Body of pancreas (tissue), 4 donors: ENCODE data around the gene PIAS3. TPM values are rescaled to one million over a fixed set of nuclear protein-coding genes. Genes with fewer than 3 reads are reported as not detected.
A peak's percentile ranks its signal among the peaks of the same experiment; 100 is the strongest.

ENCODE experiments used
- ATAC-seq: fragments of 150-250 bp; one replicate; pipeline ENCODE4 v1.9.1; 2016
- DNase-seq, 4 donors: peaks; one replicate each; pipeline ENCODE4 v3.0.0-alpha.2; 2019
- H3K27ac ChIP-seq, 4 donors: fragments of 200-600 bp; sonication (generic); 1 replicate in 3 of 4; 2 replicates in 1 of 4; pipeline versions ENCODE4 v1.5.1 to v1.6.1; 2016 to 2019; ENCODE audit warnings: mild to moderate bottlenecking in 1 of 4, mixed read lengths in 1 of 4, moderate library complexity in 1 of 4
- H3K27me3 ChIP-seq, 2 donors: fragments of 200-600 bp; sonication (generic); one replicate each; pipeline ENCODE4 v1.6.0; 2016; ENCODE audit warnings: mild to moderate bottlenecking in 1 of 2
- H3K36me3 ChIP-seq, 2 donors: fragments of 200-600 bp; sonication (generic); replicated peaks in 1 of 2; 2 replicates each; pipeline ENCODE4 v1.5.1; 2016; ENCODE audit warnings: low read depth in 2 of 2; ENCODE audit not compliant: insufficient read depth in 1 of 2
- H3K4me1 ChIP-seq: fragments of 200-600 bp; sonication (generic); one replicate; pipeline ENCODE4 v1.6.0; 2016
- H3K4me3 ChIP-seq, 2 donors: fragments of 200-600 bp; sonication (generic); 1 replicate in 1 of 2; 2 replicates in 1 of 2; pipeline ENCODE4 v1.5.1; 2016 to 2019
- H3K9me3 ChIP-seq, 3 donors: fragments of 200-600 bp; sonication (generic); 1 replicate in 2 of 3; 2 replicates in 1 of 3; pipeline ENCODE4 v1.5.1; 2016
- POLR2A ChIP-seq, 3 donors: fragments of 450-650 bp; IDR thresholded peaks; one replicate each; pipeline ENCODE4 v1.6.1; 2016; ENCODE audit warnings: antibody characterized with exemption in 3 of 3, mild to moderate bottlenecking in 2 of 3
- WGBS, 2 donors: methylation state at CpG; one replicate each; pipeline ENCODE4 v1.1.5; 2017; 5-methylcytosine and 5-hydroxymethylcytosine counted together
- intact Hi-C: fragments of 100-400 bp; cut with DNase I; formaldehyde crosslinking; loops from one replicate; pipeline ENCODE4 v1.15.1; 2023
- total RNA-seq, 2 donors: library from RNA; depleted of rRNA; stranded (reverse); fragments of >200 nt; gene quantifications; one replicate each; pipeline ENCODE4 v1.1.0, GENCODE V29; 2016
- TF ChIP-seq, protein P1 (sequence below), 7 experiments: fragments of 450-650 bp in 4 of 7; fragments of 200-600 bp in 3 of 7; sonication (generic) in 3 of 7; IDR thresholded peaks; one replicate each; pipeline ENCODE4 v1.5.1; 2016 to 2019; ENCODE audit warnings: antibody characterized with exemption in 7 of 7

Gene PIAS3
- total RNA-seq, 2 donors from 2014 or later: 14.2 to 17.6 TPM

DNA sequence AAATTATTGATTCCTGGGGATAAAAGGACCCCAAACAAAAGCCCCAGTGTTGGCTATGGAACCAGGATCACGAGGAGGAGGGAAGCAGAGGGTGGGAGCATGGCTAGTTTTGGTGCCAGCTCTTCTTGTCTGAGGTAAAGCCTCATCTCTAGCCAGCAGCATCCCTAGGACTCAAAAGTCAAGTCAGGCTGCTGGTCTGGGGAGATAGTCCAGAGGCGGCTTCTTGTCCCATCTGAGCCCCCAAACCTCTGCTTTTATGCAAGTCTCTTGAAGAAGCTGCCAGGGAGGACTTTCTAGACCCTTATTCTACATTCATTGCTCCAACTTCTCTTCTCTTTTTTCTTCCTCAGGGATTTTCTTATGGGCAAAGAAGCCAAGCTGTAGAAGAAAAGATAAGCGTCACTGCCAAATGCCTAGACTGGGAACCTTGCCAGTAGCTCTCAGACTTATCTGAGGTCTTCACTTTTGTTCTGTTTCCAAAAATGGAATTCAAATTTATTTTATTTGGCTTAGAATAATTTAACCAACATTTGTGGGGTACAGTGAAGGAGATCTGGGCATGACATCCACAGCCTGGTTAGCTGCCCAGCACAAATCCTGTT, 33.7 kb upstream of the PIAS3 start:
- Histone ChIP-seq H3K4me3 (no peak overlapping the region), H3K36me3 (no peaks in the 10 kb centered on the region), H3K27ac (peak overlapping the region; percentile 86 to 95 (median 92)), H3K4me1 (peaks cover 25% of the 10 kb centered on the region), H3K27me3 (no peaks in the 10 kb centered on the region), H3K9me3 (no peaks in the 10 kb centered on the region)
- 29 to 30% methylated on average over 3 of the region's 3 CpGs for WGBS, 2 donors
- TF ChIP-seq, protein P1, sequence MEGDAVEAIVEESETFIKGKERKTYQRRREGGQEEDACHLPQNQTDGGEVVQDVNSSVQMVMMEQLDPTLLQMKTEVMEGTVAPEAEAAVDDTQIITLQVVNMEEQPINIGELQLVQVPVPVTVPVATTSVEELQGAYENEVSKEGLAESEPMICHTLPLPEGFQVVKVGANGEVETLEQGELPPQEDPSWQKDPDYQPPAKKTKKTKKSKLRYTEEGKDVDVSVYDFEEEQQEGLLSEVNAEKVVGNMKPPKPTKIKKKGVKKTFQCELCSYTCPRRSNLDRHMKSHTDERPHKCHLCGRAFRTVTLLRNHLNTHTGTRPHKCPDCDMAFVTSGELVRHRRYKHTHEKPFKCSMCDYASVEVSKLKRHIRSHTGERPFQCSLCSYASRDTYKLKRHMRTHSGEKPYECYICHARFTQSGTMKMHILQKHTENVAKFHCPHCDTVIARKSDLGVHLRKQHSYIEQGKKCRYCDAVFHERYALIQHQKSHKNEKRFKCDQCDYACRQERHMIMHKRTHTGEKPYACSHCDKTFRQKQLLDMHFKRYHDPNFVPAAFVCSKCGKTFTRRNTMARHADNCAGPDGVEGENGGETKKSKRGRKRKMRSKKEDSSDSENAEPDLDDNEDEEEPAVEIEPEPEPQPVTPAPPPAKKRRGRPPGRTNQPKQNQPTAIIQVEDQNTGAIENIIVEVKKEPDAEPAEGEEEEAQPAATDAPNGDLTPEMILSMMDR (IDR thresholded peaks at IDR 0.05): no peak
- no peak for TF ChIP-seq POLR2A (IDR thresholded peaks at IDR 0.05)
- DNase-seq (peak; percentile 50 to 75 (median 68)), ATAC-seq (no peak)
- intact Hi-C loops: no loop called here

- peak; percentile 97 to 99 (median 98) for DNase-seq
- ATAC-seq: peak; percentile 96
- intact Hi-C loops: no loop called here
- peak overlapping the region; percentile 86 to 95 (median 92) for H3K27ac ChIP-seq
- no peaks in the 10 kb centered on the region for H3K27me3 ChIP-seq
- H3K36me3 ChIP-seq: no peaks in the 10 kb centered on the region
- no peak overlapping the region for H3K4me3 ChIP-seq
- H3K9me3 ChIP-seq: no peaks in the 10 kb centered on the region
- peaks cover 30% of the 10 kb centered on the region for H3K4me1 ChIP-seq
- WGBS, 2 donors: 0 to 4% methylated on average over 6 of the region's 6 CpGs
- TF ChIP-seq, protein P1 (IDR thresholded peaks at IDR 0.05): peak; percentile 86 to 99 (median 99)
- TF ChIP-seq POLR2A (IDR thresholded peaks at IDR 0.05): peak in 2 of 3 donors; percentile 48 to 53
These were observed 33.0 kb upstream of the PIAS3 start for GRCh38 chr1:145891587-145892485.

GRCh38 chr1:145891143-145891542, 32.3 kb upstream of the PIAS3 start:
- intact Hi-C loops: no loop called here
- 0 to 15% methylated on average over 1 of the region's 1 CpG for WGBS, 2 donors
- no peaks in the 10 kb centered on the region for H3K27me3 ChIP-seq
- ATAC-seq (no peak), DNase-seq (peak in 2 of 4 donors; percentile 19 to 53)
- peaks cover 37% of the 10 kb centered on the region for H3K4me1 ChIP-seq
- H3K27ac ChIP-seq: peak overlapping the region; percentile 86 to 95 (median 92)
- no peaks in the 10 kb centered on the region for H3K36me3 ChIP-seq
- TF ChIP-seq, protein P1 (IDR thresholded peaks at IDR 0.05): no peak
- TF ChIP-seq POLR2A (IDR thresholded peaks at IDR 0.05): no peak
- no peak overlapping the region for H3K4me3 ChIP-seq
- H3K9me3 ChIP-seq: no peaks in the 10 kb centered on the region

- no peak overlapping the region for H3K4me3 ChIP-seq
- no peak for DNase-seq
- peaks cover 43% of the 10 kb centered on the region for H3K4me1 ChIP-seq
- ATAC-seq: no peak
- 77% methylated on average over 3 of the region's 3 CpGs for WGBS, 2 donors
- H3K27ac ChIP-seq: no peak overlapping the region
- no peaks in the 10 kb centered on the region for H3K27me3 ChIP-seq
- TF ChIP-seq, protein P1 (IDR thresholded peaks at IDR 0.05): no peak
- no peak for TF ChIP-seq POLR2A (IDR thresholded peaks at IDR 0.05)
- no peaks in the 10 kb centered on the region for H3K36me3 ChIP-seq
- intact Hi-C loops: no loop called here
- H3K9me3 ChIP-seq: no peaks in the 10 kb centered on the region
These were observed 30.8 kb upstream of the PIAS3 start for GRCh38 chr1:145889722-145890121.
